AG09319 (cell line): ENCODE results near the gene ADCK2.

Source experiments
- DNase-seq: peaks from one replicate; pipeline ENCODE4 v3.0.0-alpha.2; 2010; ENCODE audit warnings: low read depth; ENCODE audit errors: extremely low read depth
- CTCF ChIP-seq: IDR thresholded peaks from 2 replicates; pipeline ENCODE4 v1.5.1; 2011; ENCODE audit warnings: low read depth, mild to moderate bottlenecking, inconsistent platforms, low read length, moderate library complexity

ADCK2 gene

GRCh38 chr7:140650367-140650766 lies 22.4 kb upstream of the ADCK2 start:
- DNase-seq: no peak
- no peak for TF ChIP-seq CTCF

- TF ChIP-seq CTCF: peak; percentile 79
- peak; percentile 80 for DNase-seq
These were observed 19.2 kb upstream of the ADCK2 start for GRCh38 chr7:140653319-140654108.

- no peak for DNase-seq
- no peak for TF ChIP-seq CTCF
These were observed 18.7 kb upstream of the ADCK2 start for GRCh38 chr7:140654109-140654387.

- TF ChIP-seq CTCF: no peak
These were observed 18.1 kb upstream of the ADCK2 start for GRCh38 chr7:140654661-140655060.

GRCh38 chr7:140655511-140656408 lies 17.0 kb upstream of the ADCK2 start:
- no peak for TF ChIP-seq CTCF
- no peak for DNase-seq

More at GRCh38 chr7:140654661-140655060, 18.1 kb upstream of the ADCK2 start:
- no peak for DNase-seq

- TF ChIP-seq CTCF: no peak
- no peak for DNase-seq
These were observed 15.9 kb upstream of the ADCK2 start for GRCh38 chr7:140656548-140657515.
